ENCODE measurements around the gene MOB3B.
A peak's percentile ranks its signal among the peaks of the same experiment; 100 is the strongest.

Gene MOB3B

GRCh38 chr9:27540502-27540901 lies 10.9 kb upstream of the MOB3B start:
- H3K27ac ChIP-seq (ENCODE audit: low read depth, low read length): peak overlapping the region; percentile 57
- H3K9ac ChIP-seq (ENCODE audit: low read length): no peak overlapping the region
- H3K4me3 ChIP-seq (ENCODE audit: low read depth in 1 of 2, low read length in 2 of 2): no peak overlapping the region
- H3K36me3 ChIP-seq (ENCODE audit: insufficient read depth, low read length): peaks cover 4% of the 10 kb centered on the region
- H3K9me3 ChIP-seq (ENCODE audit: low read length): no peaks in the 10 kb centered on the region
- H3K4me1 ChIP-seq (ENCODE audit: insufficient read depth, low read length): peaks cover 52% of the 10 kb centered on the region
- no peaks in the 10 kb centered on the region for H3K27me3 ChIP-seq (ENCODE audit: control insufficient read depth in 1 of 2, insufficient read depth in 2 of 2, low read length in 2 of 2)

- Histone ChIP-seq H3K9ac (ENCODE audit: low read length) (no peak overlapping the region), H3K4me1 (ENCODE audit: insufficient read depth, low read length) (peaks cover 57% of the 10 kb centered on the region), H3K36me3 (ENCODE audit: insufficient read depth, low read length) (no peaks in the 10 kb centered on the region), H3K27ac (ENCODE audit: low read depth, low read length) (peak overlapping the region; percentile 72), H3K27me3 (ENCODE audit: control insufficient read depth in 1 of 2, insufficient read depth in 2 of 2, low read length in 2 of 2) (no peaks in the 10 kb centered on the region), H3K9me3 (ENCODE audit: low read length) (no peaks in the 10 kb centered on the region), H3K4me3 (ENCODE audit: low read depth in 1 of 2, low read length in 2 of 2) (no peak overlapping the region)
Observed at GRCh38 chr9:27539479-27540441, 10.1 kb upstream of the MOB3B start.

- no peaks in the 10 kb centered on the region for H3K36me3 ChIP-seq (ENCODE audit: insufficient read depth, low read length)
- no peaks in the 10 kb centered on the region for H3K9me3 ChIP-seq (ENCODE audit: low read length)
- no peak overlapping the region for H3K9ac ChIP-seq (ENCODE audit: low read length)
- H3K4me3 ChIP-seq (ENCODE audit: low read depth in 1 of 2, low read length in 2 of 2): no peak overlapping the region
- no peaks in the 10 kb centered on the region for H3K27me3 ChIP-seq (ENCODE audit: control insufficient read depth in 1 of 2, insufficient read depth in 2 of 2, low read length in 2 of 2)
- peaks cover 68% of the 10 kb centered on the region for H3K4me1 ChIP-seq (ENCODE audit: insufficient read depth, low read length)
- H3K27ac ChIP-seq (ENCODE audit: low read depth, low read length): no peak overlapping the region
Observed at GRCh38 chr9:27538647-27539046, 9.0 kb upstream of the MOB3B start.

GRCh38 chr9:27537756-27538155 lies 8.1 kb upstream of the MOB3B start:
- H3K4me1 ChIP-seq (ENCODE audit: insufficient read depth, low read length): peaks cover 69% of the 10 kb centered on the region

GRCh38 chr9:27537027-27537435 lies 7.4 kb upstream of the MOB3B start:
- H3K9ac ChIP-seq (ENCODE audit: low read length): no peak overlapping the region
- no peaks in the 10 kb centered on the region for H3K27me3 ChIP-seq (ENCODE audit: control insufficient read depth in 1 of 2, insufficient read depth in 2 of 2, low read length in 2 of 2)
- H3K36me3 ChIP-seq (ENCODE audit: insufficient read depth, low read length): no peaks in the 10 kb centered on the region
- H3K4me1 ChIP-seq (ENCODE audit: insufficient read depth, low read length): peaks cover 62% of the 10 kb centered on the region
- no peak overlapping the region for H3K27ac ChIP-seq (ENCODE audit: low read depth, low read length)
- no peak overlapping the region for H3K4me3 ChIP-seq (ENCODE audit: low read depth in 1 of 2, low read length in 2 of 2)
- no peaks in the 10 kb centered on the region for H3K9me3 ChIP-seq (ENCODE audit: low read length)

More at GRCh38 chr9:27537756-27538155, 8.1 kb upstream of the MOB3B start:
- Histone ChIP-seq H3K27me3 (ENCODE audit: control insufficient read depth in 1 of 2, insufficient read depth in 2 of 2, low read length in 2 of 2) (no peaks in the 10 kb centered on the region), H3K9me3 (ENCODE audit: low read length) (no peaks in the 10 kb centered on the region), H3K36me3 (ENCODE audit: insufficient read depth, low read length) (no peaks in the 10 kb centered on the region), H3K27ac (ENCODE audit: low read depth, low read length) (no peak overlapping the region), H3K9ac (ENCODE audit: low read length) (no peak overlapping the region), H3K4me3 (ENCODE audit: low read depth in 1 of 2, low read length in 2 of 2) (no peak overlapping the region)

- Histone ChIP-seq H3K9ac (ENCODE audit: low read length) (no peak overlapping the region), H3K27me3 (ENCODE audit: control insufficient read depth in 1 of 2, insufficient read depth in 2 of 2, low read length in 2 of 2) (no peaks in the 10 kb centered on the region), H3K4me3 (ENCODE audit: low read depth in 1 of 2, low read length in 2 of 2) (no peak overlapping the region), H3K4me1 (ENCODE audit: insufficient read depth, low read length) (peaks cover 59% of the 10 kb centered on the region), H3K27ac (ENCODE audit: low read depth, low read length) (no peak overlapping the region), H3K9me3 (ENCODE audit: low read length) (no peaks in the 10 kb centered on the region), H3K36me3 (ENCODE audit: insufficient read depth, low read length) (no peaks in the 10 kb centered on the region)
Observed at GRCh38 chr9:27536168-27536567, 6.6 kb upstream of the MOB3B start.

GRCh38 chr9:27535701-27536118 lies 6.1 kb upstream of the MOB3B start:
- Histone ChIP-seq H3K4me1 (ENCODE audit: insufficient read depth, low read length) (peaks cover 54% of the 10 kb centered on the region), H3K9me3 (ENCODE audit: low read length) (no peaks in the 10 kb centered on the region), H3K9ac (ENCODE audit: low read length) (no peak overlapping the region), H3K36me3 (ENCODE audit: insufficient read depth, low read length) (no peaks in the 10 kb centered on the region), H3K27ac (ENCODE audit: low read depth, low read length) (no peak overlapping the region), H3K4me3 (ENCODE audit: low read depth in 1 of 2, low read length in 2 of 2) (no peak overlapping the region), H3K27me3 (ENCODE audit: control insufficient read depth in 1 of 2, insufficient read depth in 2 of 2, low read length in 2 of 2) (no peaks in the 10 kb centered on the region)

GRCh38 chr9:27534658-27535209 lies 5.1 kb upstream of the MOB3B start:
- Histone ChIP-seq H3K4me1 (ENCODE audit: insufficient read depth, low read length) (peaks cover 46% of the 10 kb centered on the region), H3K27me3 (ENCODE audit: control insufficient read depth in 1 of 2, insufficient read depth in 2 of 2, low read length in 2 of 2) (no peaks in the 10 kb centered on the region), H3K9ac (ENCODE audit: low read length) (no peak overlapping the region), H3K27ac (ENCODE audit: low read depth, low read length) (peak overlapping the region; percentile 28), H3K4me3 (ENCODE audit: low read depth in 1 of 2, low read length in 2 of 2) (no peak overlapping the region), H3K36me3 (ENCODE audit: insufficient read depth, low read length) (no peaks in the 10 kb centered on the region), H3K9me3 (ENCODE audit: low read length) (no peaks in the 10 kb centered on the region)

- Histone ChIP-seq H3K27me3 (ENCODE audit: control insufficient read depth in 1 of 2, insufficient read depth in 2 of 2, low read length in 2 of 2) (no peaks in the 10 kb centered on the region), H3K36me3 (ENCODE audit: insufficient read depth, low read length) (no peaks in the 10 kb centered on the region), H3K9ac (ENCODE audit: low read length) (peak overlapping the region; percentile 8), H3K4me1 (ENCODE audit: insufficient read depth, low read length) (peaks cover 40% of the 10 kb centered on the region), H3K9me3 (ENCODE audit: low read length) (no peaks in the 10 kb centered on the region), H3K4me3 (ENCODE audit: low read depth in 1 of 2, low read length in 2 of 2) (no peak overlapping the region), H3K27ac (ENCODE audit: low read depth, low read length) (peak overlapping the region; percentile 28)
Observed at GRCh38 chr9:27534131-27534530, 4.5 kb upstream of the MOB3B start.

GRCh38 chr9:27533311-27533710 lies 3.7 kb upstream of the MOB3B start:
- H3K27ac ChIP-seq (ENCODE audit: low read depth, low read length): no peak overlapping the region
- H3K4me1 ChIP-seq (ENCODE audit: insufficient read depth, low read length): peaks cover 32% of the 10 kb centered on the region
- no peaks in the 10 kb centered on the region for H3K9me3 ChIP-seq (ENCODE audit: low read length)
- H3K9ac ChIP-seq (ENCODE audit: low read length): no peak overlapping the region
- no peak overlapping the region for H3K4me3 ChIP-seq (ENCODE audit: low read depth in 1 of 2, low read length in 2 of 2)
- H3K27me3 ChIP-seq (ENCODE audit: control insufficient read depth in 1 of 2, insufficient read depth in 2 of 2, low read length in 2 of 2): no peaks in the 10 kb centered on the region
- H3K36me3 ChIP-seq (ENCODE audit: insufficient read depth, low read length): no peaks in the 10 kb centered on the region

- Histone ChIP-seq H3K9ac (ENCODE audit: low read length) (no peak overlapping the region), H3K36me3 (ENCODE audit: insufficient read depth, low read length) (no peaks in the 10 kb centered on the region), H3K27me3 (ENCODE audit: control insufficient read depth in 1 of 2, insufficient read depth in 2 of 2, low read length in 2 of 2) (no peaks in the 10 kb centered on the region), H3K4me1 (ENCODE audit: insufficient read depth, low read length) (peaks cover 37% of the 10 kb centered on the region), H3K27ac (ENCODE audit: low read depth, low read length) (no peak overlapping the region), H3K4me3 (ENCODE audit: low read depth in 1 of 2, low read length in 2 of 2) (no peak overlapping the region), H3K9me3 (ENCODE audit: low read length) (no peaks in the 10 kb centered on the region)
Observed at GRCh38 chr9:27532046-27532445, 2.4 kb upstream of the MOB3B start.

All from muscle layer of colon (tissue), 2 donors.